ENCODE data around the gene MYO5A.
"Not testable (repeated sequence)": the region's sequence is repeated elsewhere in the genome, so short reads cannot be mapped to it uniquely, and the experiment has no call there.

The MYO5A gene

DNA sequence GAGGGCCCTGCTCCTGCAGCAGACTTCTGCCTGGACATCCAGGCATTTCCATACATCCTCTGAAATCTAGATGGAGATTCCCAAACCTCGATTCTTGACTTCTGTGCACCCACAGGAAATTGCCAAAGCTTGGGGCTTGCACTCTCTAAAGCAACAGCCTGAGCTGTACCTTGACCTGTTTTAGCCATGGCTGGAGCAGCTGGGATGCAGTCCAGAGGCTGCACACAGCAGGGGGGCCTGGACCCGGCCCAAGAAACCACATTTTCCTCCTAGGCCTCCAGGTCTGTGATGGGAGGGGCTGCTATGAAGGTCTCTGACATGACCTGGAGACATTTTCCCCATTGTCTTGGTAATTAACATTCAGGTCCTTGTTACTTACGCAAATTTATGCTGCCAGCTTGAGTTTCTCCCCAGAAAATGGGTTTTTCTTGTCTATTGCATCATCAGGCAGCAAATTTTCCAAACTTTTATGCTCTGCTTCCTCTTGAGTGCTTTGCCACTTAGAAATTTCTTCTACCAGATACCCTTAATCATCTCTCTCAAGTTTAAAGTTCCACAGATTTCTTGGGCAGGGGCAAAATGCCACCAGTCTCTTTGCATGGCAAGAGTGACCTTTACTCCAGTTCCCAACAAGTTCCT, 11.8 kb upstream of the MYO5A start:
- DNase-seq, result no peak

DNA sequence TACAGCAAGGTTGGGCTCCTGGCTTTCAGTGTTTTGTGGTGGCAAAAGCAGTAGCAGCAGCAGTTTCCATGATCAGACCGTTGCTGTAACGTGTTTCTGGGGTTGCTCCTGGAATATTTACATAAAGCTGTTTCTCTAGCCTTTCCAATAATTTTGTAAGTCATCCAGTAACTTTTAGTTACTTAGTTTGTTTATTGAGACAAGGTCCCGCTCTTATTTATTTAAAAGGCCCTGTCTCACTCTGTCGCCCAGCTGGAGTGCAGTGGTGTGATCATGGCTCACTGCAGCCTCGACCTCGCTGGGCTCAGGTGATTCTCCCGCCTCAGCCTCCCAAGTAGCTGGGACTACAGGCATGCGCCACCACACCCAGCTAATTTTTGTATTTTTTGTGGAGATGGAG, 8.8 kb upstream of the MYO5A start:
- no peak for DNase-seq

DNA sequence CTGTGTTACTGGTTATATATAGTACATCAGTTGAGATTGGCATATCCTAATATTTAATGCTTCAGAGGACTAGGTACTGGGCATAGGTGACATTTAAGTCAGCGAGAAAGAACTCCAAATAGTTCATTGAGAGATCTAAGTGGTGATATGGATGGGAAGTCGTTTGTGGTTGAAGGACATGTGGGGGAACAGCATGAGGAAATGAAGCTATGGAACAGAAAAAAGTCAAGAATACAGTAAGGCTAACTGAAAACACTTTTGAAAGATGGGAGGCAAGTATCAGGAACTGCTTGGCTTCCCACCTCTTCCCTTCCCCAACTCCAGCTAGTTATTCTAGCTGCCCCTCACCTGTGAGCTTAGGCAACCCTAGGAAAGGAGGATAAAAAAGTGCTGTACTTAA, 3.7 kb upstream of the MYO5A start:
- no peak for DNase-seq

DNA sequence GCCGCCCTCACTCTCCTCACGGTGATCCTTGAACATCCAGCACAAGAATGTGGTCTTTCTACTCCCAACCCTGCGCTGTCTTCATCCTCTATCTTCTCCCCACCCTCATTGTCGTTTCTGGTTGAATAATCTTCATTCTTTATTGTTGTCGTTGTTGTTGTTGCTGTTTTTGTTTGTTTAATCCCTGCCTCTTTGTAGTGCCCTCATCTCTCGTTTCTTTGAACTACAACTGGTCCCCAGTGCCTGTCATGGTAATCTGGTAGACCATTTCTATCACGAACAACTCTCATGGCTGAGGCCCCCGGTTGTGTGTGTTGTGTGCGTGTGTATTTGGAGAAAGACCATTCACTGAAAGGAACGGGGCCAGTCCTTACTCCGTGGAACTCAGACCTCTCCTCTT, 1.3 kb upstream of the MYO5A start:
- DNase-seq, result no peak

DNA sequence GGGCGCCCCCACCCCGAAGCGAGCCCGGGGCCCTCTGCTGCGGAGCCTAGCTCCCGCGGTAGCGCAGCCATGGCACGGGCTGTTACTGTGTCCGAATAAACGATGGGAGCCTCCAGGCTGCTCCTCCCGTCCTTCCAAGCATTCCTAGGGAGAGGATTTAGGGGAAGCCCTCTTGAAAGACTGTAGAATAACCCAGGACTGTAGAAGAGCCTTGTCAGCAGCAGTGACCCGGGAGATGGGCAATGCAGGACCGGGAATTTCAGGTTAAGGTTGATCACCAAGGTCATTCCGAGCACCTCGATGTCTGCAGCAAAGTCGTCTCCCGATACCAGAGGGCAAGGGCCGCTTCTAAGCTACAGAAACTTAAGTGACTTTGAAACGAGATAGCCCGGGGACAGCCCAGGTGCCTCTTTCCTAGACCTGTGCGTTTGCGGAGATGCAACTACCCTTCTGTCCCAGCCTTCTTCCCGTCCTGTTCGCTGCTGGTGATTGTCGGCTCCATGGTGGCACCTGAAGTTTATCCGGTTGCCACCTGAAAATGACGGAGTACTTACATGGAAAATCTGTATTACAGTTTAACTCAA, 753 bp upstream of the MYO5A start:
- DNase-seq, result no peak

DNA sequence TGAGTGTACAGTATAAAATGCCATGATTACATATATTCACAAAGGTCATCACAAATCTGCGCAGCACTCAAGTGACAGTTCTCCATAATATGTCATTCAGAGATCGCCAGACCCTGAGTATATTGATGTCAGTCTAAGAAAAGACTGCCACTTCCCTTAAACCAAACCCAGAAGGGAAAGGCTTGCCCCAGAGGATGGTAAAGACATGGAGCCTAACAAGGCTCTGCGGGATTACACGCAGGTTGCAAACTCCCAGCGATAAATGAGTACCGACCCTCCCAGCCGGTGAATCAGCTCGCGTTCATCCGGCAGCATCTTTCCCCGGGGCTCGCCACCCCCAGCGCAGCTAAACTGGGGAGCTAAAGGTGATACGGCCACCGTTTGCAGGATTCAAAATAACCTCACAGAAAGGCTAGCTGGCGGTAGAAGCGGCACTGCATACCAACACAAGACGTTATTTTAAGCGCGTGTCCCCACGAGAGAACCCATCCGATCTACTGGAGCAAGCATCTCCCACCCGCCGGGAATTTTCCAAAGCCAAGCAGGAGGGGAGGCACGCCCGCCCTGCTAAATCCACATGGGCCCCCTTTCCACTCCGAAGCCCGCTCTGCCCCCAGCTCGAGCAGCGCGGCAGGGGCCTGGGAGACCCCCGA, 643 bp downstream of the MYO5A start:
- no peak for DNase-seq

DNA sequence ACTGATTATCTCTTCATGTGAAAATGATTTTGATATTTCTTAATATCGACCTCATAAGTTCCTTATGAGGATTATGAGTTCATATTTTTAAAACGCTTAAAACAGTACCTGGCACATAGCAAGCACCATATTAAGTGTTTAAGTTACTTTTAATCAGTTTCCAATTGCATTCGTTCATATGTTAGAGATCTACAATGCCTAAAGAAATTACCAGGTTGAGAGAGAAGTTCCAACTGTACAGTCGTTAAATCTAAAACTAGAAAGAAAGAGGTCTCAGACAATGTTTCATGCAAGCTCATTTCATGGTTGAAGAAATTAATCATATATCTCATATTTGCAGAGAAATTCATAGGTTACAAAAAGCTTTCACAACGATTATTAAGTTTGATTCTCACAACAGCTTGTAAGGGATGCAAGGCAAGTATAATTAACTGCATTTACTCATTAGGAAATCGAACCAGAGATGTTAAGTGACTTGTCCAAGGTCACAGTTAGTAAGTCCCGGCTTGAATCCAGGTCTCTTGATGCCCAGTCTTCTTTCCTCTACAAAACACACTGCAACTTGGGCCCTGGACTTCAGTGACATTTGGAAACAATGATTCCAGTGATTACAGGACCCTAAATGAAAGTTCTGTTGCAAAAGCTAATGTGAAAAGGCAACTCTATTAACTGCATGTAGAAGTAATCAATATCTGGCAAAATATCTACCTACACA, 1.3 kb downstream of the MYO5A start:
- DNase-seq, result no peak

DNA sequence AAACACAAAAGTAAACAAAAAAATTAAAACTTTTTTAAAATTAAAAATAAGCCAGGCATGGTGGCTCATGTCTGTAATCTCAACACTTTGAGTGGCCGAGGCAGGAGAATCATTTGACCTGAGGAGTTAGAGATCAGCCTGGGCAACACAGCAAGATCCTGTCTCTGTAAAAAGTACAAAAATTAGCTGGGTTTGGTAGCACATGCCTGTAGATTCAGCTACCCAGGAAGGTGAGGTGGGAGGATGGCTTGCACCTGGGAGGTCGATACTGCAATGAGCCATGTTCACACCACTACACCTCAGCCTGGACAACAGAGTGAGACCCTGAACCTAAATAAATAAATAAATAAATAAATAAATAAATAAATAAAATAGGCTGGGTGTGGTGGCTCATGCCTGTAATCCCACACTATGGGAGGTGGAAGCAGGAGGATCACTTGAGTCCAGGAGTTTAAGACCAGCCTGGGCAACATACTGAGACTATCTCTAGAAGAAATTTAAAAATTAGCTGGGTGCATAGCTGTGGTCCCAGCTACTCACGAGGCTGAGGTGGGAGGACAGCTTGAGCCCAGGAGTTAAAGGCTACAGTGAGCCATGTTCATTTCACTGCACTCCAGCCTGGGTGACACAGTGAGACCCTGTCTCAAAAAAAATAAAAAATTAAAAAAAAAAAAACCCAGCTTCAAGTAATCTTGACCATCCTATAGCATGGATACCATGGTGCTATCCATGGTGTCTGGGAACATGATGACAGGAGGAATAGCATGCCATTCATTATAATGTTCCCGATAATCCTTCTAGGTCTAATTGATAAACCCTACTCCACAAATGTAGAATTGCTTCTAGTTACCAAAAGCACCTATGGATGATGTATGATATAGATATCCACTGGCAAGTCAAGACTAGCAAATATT, 4.2 kb downstream of the MYO5A start:
- no peak for DNase-seq

DNA sequence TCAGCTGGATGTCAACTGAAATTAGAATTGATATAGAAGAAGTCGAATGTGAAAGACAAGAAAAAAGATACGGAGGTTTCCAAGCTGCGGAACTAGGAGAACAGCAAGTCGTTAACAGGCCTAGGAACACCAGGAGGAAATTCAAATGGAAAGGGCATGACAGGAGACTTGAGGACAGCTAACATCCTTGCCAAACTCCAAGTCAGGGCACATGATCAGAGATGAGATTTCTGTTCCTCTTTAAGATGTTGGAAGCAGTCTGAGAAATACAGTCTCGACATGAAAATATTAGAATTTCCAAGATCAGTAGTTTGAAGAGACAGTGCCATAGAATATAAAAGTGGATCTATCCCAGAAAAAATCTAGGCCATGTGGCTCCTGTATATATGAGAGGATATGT, 5.0 kb downstream of the MYO5A start:
- DNase-seq, result no peak

DNA sequence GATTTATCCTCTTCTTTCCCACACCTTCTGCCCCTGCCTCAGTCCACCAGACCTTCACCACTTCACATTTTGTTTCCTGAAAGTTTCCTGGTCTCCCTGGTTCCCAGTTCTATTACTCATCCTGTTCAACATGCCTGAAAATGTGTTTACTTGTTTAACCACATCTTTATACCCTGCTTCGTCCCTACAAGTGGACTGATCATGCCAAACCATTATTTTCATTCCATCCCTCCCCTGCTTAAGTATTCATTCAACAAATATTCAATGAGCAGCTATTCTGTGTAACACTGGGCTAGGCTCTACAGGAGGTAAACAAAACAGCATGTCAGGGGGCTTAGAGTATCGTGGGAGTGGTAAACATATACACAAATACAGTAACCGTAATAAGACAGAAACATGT, 5.5 kb downstream of the MYO5A start:
- no peak for DNase-seq

DNA sequence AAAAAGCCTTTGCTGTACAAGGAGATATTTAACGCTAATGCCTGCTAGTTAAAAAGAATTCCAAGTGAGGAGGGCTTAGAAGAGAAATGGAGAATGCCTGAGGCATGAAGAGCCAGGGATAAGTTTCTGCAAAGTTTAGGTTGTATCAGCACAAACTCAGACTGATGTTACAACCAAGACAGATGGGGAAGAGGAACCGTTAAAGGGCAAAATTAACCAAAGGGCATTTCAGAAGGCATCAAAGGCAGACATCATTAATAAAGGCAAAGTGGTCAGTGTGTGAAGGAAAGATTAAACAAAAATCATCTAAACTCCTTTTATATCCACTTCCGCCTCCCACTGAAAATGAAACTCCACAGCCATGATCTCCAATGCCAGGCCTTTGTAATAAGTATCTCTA, 7.0 kb downstream of the MYO5A start:
- no peak for DNase-seq

DNA sequence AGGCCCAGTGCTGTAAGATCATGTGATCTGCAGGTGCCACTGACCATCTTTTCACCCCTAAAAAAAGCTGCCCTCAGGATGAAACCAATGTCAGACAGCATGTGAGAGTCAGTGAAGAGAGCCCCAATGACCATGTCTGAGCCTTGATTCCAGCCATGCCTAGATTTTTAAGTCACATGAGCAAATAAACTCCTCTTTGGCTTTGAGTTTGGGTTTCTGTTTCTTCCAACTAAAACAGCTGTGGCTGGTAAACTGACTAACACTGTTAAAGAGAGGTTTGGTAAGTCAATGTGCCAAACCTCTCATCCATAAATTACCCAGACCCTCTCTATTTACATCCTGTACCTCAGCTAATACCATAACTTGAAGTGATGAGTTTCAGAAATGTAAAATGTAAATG, 8.3 kb downstream of the MYO5A start:
- no peak for DNase-seq

DNA sequence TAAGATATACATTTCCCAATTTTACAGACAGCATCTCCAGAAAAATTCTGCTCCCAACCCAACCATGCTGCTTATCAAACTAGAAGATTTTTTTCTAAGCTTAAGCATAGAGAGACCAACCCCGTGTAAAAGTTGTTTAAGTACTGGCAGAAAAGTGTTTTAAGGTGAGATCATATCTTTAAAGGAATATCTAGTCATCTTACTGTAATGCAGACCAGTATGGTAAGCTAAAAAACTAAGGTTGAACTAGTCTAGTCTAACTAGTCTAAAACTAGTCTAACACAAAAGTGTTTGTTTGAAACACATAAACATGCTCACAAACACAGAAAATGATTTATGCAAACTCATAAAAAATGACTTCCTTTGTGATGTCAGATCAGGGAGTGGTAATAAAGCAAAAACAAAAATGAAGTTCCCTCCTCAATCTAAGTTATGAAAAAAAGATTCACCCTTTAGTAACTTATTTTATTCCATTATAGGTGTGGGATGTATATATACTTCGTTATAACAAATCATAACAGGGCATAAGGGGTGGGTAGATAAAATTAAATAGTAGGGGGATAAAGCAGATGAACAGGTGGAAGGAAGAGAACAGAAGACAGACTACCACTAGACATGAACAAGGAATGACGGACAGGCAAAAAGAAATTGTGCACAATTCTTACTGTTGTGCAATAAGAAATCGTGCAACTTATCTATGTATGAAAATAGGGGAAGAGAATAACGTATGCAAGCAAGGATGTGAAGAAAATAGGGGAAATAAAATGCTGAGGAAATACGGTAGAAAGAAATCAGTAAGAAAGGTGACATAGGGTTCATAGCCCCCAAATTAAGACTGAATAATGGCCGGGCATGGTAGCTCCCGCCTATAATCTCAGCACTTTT, 10.0 kb downstream of the MYO5A start:
- no peak for DNase-seq

DNA sequence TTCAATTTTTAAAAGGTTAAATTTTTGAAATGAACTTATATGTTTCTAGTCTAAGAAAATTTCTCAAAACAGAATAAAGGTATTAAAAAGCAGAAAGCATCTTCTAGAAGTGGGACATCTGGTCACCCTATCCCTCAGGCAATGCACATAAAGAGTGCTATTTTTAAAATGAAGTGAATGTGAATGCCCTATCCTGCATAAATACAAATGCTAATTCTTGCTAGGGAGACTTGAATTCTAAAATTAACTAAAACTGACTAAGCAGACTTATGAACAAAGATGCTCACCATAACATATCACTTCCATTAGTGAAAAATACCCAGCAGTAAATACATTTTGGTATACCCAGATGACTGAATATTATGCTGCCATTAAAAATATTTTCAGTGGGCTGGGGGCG, 11.7 kb downstream of the MYO5A start:
- DNase-seq, result no peak

DNA sequence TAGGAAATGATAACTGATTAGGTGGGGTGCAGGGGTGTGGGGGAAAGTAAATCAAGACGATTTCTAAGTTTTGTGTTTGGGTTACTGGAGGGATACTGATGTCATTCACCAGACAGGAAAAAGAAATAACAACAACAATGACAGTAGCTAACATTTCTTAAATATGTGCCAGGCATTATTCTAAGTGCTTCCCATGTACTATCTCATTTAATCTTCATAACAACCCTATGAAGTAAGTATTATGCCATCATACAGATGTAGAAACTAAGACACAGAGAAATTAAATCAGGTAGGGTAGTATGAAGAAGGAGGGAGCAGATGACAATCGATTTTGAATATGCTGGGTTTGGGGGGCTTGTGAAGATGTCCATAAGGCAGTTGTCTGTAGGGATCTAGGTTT, 13.3 kb downstream of the MYO5A start:
- no peak for DNase-seq

DNA sequence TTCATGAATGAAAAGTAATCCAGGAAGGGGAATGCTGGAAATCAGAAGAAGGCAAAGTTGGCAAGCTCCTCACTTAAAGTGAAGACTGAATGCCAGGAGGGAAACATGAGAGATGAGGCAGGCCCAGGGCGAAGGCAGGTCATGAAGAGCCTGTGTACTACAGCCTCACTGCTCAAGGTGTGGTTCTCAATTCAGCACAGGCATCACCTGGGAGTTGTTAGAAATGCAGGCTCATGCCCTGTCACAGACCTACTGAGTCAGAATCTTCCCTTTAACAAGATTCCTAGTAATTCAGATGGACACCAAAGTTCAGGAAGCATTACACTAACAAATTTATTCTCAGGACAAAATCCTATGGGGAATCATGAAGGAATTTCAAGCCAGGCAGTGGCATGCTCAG, 14.2 kb downstream of the MYO5A start:
- DNase-seq, result no peak

DNA sequence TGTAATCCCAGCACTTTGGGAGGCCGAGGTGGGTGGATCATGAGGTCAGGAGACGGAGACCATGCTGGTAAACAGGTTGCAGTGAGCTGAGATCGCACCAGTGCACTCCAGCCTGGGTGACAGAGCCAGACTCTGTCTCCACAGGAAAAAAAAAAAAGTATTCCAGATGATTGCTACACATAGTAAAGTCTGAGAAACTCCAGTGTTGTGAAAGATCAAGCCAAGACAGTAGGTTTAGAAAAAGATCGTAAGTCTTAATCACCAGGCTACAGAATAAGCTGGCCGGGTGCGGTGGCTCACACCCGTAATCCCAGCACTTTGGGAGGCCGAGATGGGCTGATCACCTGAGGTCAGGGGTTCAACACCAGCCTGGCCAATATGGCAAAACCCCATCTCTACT, 15.8 kb downstream of the MYO5A start:
- not testable (repeated sequence) for DNase-seq

DNA sequence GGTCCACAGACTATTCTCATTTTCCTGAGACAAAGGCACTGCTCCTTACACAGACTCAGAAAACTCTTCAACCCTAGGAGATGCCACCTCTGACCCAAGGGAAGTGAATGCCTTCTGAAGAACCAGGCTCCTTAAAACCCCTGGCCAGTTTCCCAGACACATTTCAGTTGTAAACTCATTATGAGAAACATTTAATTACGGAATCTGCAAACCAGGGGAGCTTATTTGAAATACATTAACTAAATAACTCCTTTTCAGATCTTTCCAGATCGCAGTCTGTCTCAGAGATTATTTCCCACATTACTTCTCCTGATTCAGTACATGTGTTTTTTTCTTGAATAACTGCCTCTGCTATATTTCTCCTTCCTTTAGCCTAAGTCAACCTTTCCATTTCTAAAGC, 17.6 kb downstream of the MYO5A start:
- DNase-seq, result no peak

DNA sequence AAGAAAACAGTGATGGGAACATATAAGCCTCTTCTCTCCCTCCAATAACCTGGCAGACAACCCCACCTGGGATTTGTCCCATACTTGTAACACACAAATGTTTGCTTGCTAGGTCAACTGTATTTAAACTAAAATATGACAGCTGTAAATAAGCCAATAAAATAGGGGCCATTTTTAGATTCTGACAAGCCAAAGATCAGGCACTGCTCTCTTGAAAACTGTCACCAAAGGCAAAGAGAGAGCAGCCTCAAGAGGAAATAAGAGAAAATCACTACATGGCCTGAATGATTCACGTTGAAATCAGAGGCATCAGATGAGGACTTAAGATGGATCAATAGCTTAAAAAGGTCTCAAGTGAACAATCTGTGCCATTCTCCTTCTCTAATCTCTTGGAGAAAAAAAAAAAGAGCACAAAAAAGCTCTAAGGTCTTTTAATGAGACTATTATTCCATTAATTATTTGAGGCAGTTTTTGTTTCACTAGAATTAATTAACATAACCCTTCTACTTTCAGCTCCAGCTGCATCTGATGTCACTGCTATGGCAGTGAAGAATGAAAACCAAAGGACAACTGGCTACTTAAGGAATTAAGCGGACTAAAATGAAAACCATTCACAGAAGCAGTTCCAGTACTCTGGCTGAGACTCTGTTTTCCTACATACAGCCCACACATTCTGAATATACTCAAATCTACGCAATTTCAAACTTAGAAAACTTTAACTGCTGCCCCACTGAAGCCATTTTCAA, 19.0 kb downstream of the MYO5A start:
- DNase-seq, result no peak

DNA sequence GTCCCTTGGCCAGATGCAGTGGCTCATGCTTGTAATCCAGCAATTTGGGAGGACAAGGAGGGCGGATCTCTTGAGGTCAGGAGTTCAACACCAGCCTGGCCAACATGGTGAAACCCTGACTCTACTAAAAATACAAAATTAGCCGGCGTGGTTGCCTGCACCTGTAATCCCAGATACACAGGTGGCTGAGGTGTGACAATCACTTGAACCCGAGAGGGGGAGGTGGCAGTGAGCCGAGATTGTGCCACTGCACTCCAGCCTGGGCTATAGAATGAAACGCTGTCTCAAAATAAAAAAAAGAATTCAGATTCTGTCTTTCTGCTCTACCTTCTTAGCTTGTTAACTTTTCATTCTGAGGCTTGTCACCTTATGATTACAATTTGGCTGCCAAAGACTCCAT, 22.1 kb downstream of the MYO5A start:
- no peak for DNase-seq

DNA sequence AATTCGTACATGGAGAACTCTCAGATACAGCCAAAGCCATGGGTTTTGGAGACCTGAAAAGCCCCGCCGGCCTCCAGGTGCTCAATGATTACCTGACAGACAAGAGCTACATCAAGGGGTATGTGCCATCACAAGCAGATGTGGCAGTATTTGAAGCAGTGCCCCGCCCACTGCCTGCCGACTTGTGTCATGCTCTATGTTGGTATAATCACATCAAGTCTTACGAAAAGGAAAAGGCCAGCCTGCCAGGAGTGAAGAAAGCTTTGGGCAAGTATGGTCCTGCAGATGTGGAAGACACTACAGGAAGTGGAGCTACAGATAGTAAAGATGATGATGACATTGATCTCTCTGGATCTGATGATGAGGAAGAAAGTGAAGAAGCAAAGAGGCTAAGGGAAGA, 23.5 kb downstream of the MYO5A start:
- DNase-seq, result no peak

Data from NCI-H2081 treated with DMSO at 0.1 percent for 48 hours (cell line).